GM15510 (cell line): Measurements from ENCODE around the gene TCTN1.

Source experiments
- POLR2A ChIP-seq: IDR thresholded peaks from 3 replicates; pipeline ENCODE4 v1.6.1; 2011; ENCODE audit warnings: borderline replicate concordance; ENCODE audit not compliant: insufficient read length; ENCODE audit errors: extremely low read depth

TCTN1 gene

GRCh38 chr12:110616471-110617115 lies 2.7 kb downstream of the TCTN1 start:
- no peak for TF ChIP-seq POLR2A

- no peak for TF ChIP-seq POLR2A
Measured at GRCh38 chr12:110619534-110619953, 5.6 kb downstream of the TCTN1 start.

- no peak for TF ChIP-seq POLR2A
Measured at GRCh38 chr12:110622582-110622981, 8.7 kb downstream of the TCTN1 start.

GRCh38 chr12:110627500-110628195 lies 13.7 kb downstream of the TCTN1 start:
- no peak for TF ChIP-seq POLR2A

- TF ChIP-seq POLR2A = no peak
Measured at GRCh38 chr12:110635055-110635454, 21.1 kb downstream of the TCTN1 start.

- TF ChIP-seq POLR2A = no peak
Measured at GRCh38 chr12:110636516-110636915, 22.6 kb downstream of the TCTN1 start.

GRCh38 chr12:110637869-110638441 lies 24.0 kb downstream of the TCTN1 start:
- TF ChIP-seq POLR2A = no peak

GRCh38 chr12:110638796-110639195 lies 24.9 kb downstream of the TCTN1 start:
- TF ChIP-seq POLR2A = no peak

GRCh38 chr12:110639336-110640141 lies 25.6 kb downstream of the TCTN1 start:
- TF ChIP-seq POLR2A = no peak

GRCh38 chr12:110640275-110641025 lies 26.5 kb downstream of the TCTN1 start:
- no peak for TF ChIP-seq POLR2A

GRCh38 chr12:110641521-110641920 lies 27.6 kb downstream of the TCTN1 start:
- TF ChIP-seq POLR2A = no peak

GRCh38 chr12:110647631-110648040 lies 33.7 kb downstream of the TCTN1 start:
- no peak for TF ChIP-seq POLR2A

GRCh38 chr12:110649341-110649847 lies 35.5 kb downstream of the TCTN1 start:
- TF ChIP-seq POLR2A = no peak

GRCh38 chr12:110656071-110656655 lies 42.2 kb downstream of the TCTN1 start:
- no peak for TF ChIP-seq POLR2A
